B cell (primary cell): ENCODE measurements around the gene FES. TPM values are rescaled to one million over a fixed set of nuclear protein-coding genes. Genes with fewer than 3 reads are reported as not detected.

Experiments
- ATAC-seq: fragments of 200-7000 bp; cut with Tn5 transposase; one replicate; pipeline ENCODE4 v1.10.0; 2021; ENCODE audit warnings: low read depth, mild to moderate bottlenecking, moderate number of reproducible peaks, moderate library complexity
- CTCF ChIA-PET: fragments of 350-600 bp; sonication (Branson Sonifier 250); formaldehyde crosslinking; loops from one replicate; lab custom pipeline; 2021; ENCODE audit warnings: antibody characterized with exemption, inconsistent platforms; lab: Charles Lee
- POLR2A ChIA-PET: fragments of 350-600 bp; sonication (Branson Sonifier 250); formaldehyde crosslinking; loops from one replicate; lab custom pipeline; 2021; ENCODE audit warnings: antibody characterized with exemption; lab: Charles Lee
- DNase-seq: peaks from one replicate; pipeline ENCODE4 v3.0.0; 2013
- H2AFZ ChIP-seq: 2 replicates; pipeline ENCODE4 v1.6.1; 2012; ENCODE audit warnings: mild to moderate bottlenecking, low read depth, low read length; ENCODE audit not compliant: insufficient read depth, poor library complexity, severe bottlenecking
- H3K27ac ChIP-seq, 2 donors: 1 replicate in 1 of 2; 2 replicates in 1 of 2; pipeline ENCODE4 v1.5.1; 2012 to 2013; ENCODE audit warnings: low read length in 2 of 2, mild to moderate bottlenecking in 2 of 2, moderate library complexity in 1 of 2
- H3K27me3 ChIP-seq, 4 experiments: fragments of 200-600 bp in 1 of 4; sonication (generic) in 1 of 4; replicated peaks in 1 of 4; 1 replicate in 2 of 4; 2 replicates in 2 of 4; pipeline versions ENCODE4 v1.6.1 to v1.7.0; 2013 to 2016; ENCODE audit warnings: low read length in 3 of 4, mild to moderate bottlenecking in 2 of 4, mixed read lengths in 1 of 4, moderate library complexity in 1 of 4; ENCODE audit not compliant: insufficient read depth in 4 of 4, control insufficient read depth in 3 of 4; ENCODE audit errors: control extremely low read depth in 1 of 4
- H3K36me3 ChIP-seq, 2 experiments: replicated peaks in 1 of 2; 1 replicate in 1 of 2; 2 replicates in 1 of 2; pipeline versions ENCODE4 v1.6.1 to v1.7.1; 2013; ENCODE audit warnings: low read length in 1 of 2; ENCODE audit not compliant: insufficient read depth in 2 of 2, control insufficient read depth in 1 of 2; ENCODE audit errors: control extremely low read depth in 1 of 2, extremely low read depth in 1 of 2
- H3K4me1 ChIP-seq, 2 donors: fragments of 200-600 bp in 1 of 2; sonication (generic) in 1 of 2; 1 replicate in 1 of 2; 2 replicates in 1 of 2; pipeline versions ENCODE4 v1.5.1 to v1.6.1; 2013 to 2017; ENCODE audit warnings: low read length in 2 of 2; ENCODE audit not compliant: control insufficient read depth in 2 of 2, insufficient read depth in 2 of 2
- H3K4me2 ChIP-seq: replicated peaks from 2 replicates; pipeline ENCODE3; 2012; ENCODE audit warnings: mild to moderate bottlenecking, low read depth, low read length; ENCODE audit not compliant: poor library complexity, severe bottlenecking
- H3K4me3 ChIP-seq, 5 experiments: fragments of 200-600 bp in 1 of 5; sonication (generic) in 1 of 5; 1 replicate in 3 of 5; 2 replicates in 2 of 5; pipeline versions ENCODE4 v1.5.1 to v1.7.0; 2011 to 2016; ENCODE audit warnings: low read length in 4 of 5, mild to moderate bottlenecking in 4 of 5, low read depth in 2 of 5, control low read depth in 1 of 5, moderate library complexity in 1 of 5; ENCODE audit not compliant: insufficient read depth in 1 of 5; ENCODE audit errors: control extremely low read depth in 1 of 5, extremely low read depth in 1 of 5
- H3K79me2 ChIP-seq: fragments of 200-600 bp; sonication (generic); one replicate; pipeline ENCODE4 v1.6.0; 2016; ENCODE audit warnings: low read length; ENCODE audit not compliant: control insufficient read depth, insufficient read depth
- H3K9ac ChIP-seq: fragments of 200-600 bp; sonication (generic); 2 replicates; pipeline ENCODE4 v1.6.1; 2017; ENCODE audit warnings: mild to moderate bottlenecking, low read length, moderate library complexity
- H3K9me3 ChIP-seq, 3 donors: one replicate each; pipeline versions ENCODE4 v1.6.1 to v1.7.1; 2013; ENCODE audit warnings: low read length in 2 of 3; ENCODE audit not compliant: control insufficient read depth in 2 of 3, insufficient read depth in 1 of 3; ENCODE audit errors: control extremely low read depth in 1 of 3
- H4K20me1 ChIP-seq: 2 replicates; pipeline ENCODE4 v1.6.0; 2012; ENCODE audit warnings: mild to moderate bottlenecking, low read length; ENCODE audit not compliant: insufficient read depth, control insufficient read depth, poor library complexity, severe bottlenecking
- H3K27ac Mint-ChIP-seq: one replicate; pipeline ENCODE4 v1.8.0; 2021; ENCODE audit warnings: mixed read lengths
- H3K27me3 Mint-ChIP-seq: one replicate; pipeline ENCODE4 v1.8.0; 2021; ENCODE audit warnings: mixed read lengths
- H3K4me1 Mint-ChIP-seq: one replicate; pipeline ENCODE4 v1.8.0; 2021; ENCODE audit warnings: mixed read lengths
- H3K4me3 Mint-ChIP-seq: one replicate; pipeline ENCODE4 v1.8.0; 2021; ENCODE audit warnings: mixed read lengths
- H3K9me3 Mint-ChIP-seq: one replicate; pipeline ENCODE4 v1.8.0; 2022; ENCODE audit warnings: mixed read lengths; ENCODE audit not compliant: insufficient read depth
- CTCF ChIP-seq: fragments of 200-600 bp; IDR thresholded peaks from one replicate; pipeline ENCODE4 v1.8.0; 2022; ENCODE audit warnings: antibody characterized with exemption, mild to moderate bottlenecking
- EZH2 ChIP-seq: IDR thresholded peaks from 2 replicates; pipeline ENCODE4 v1.6.1; 2012; ENCODE audit warnings: borderline replicate concordance, low read depth, mild to moderate bottlenecking, moderate library complexity, low read length; ENCODE audit not compliant: insufficient read depth, poor library complexity, severe bottlenecking
- WGBS: methylation state at CpG from one replicate; pipeline ENCODE4 v1.1.5; 2013; ENCODE audit warnings: missing lambda C conversion rate; ENCODE audit not compliant: insufficient coverage; 5-methylcytosine and 5-hydroxymethylcytosine counted together
- intact Hi-C: fragments of 100-400 bp; cut with micrococcal nuclease; formaldehyde crosslinking; loops from one replicate; pipeline ENCODE4 v1.10.0; 2022
- polyA plus RNA-seq: library from polyadenylated mRNA; depleted of rRNA; stranded (reverse); fragments of >200 nt; gene quantifications from 2 replicates; pipeline ENCODE4 v1.2.3, GENCODE V29; 2012
- total RNA-seq, 2 donors: library from RNA; stranded (reverse); fragments of 120-200 nt in 1 of 2; gene quantifications; 1 replicate in 1 of 2; 2 replicates in 1 of 2; pipeline versions ENCODE4 v1.2.3 to v1.2.4, GENCODE V29; 2013 to 2022

Gene FES
- total and polyA plus RNA-seq, 2 donors (not counting 1 experiment from before 2014, with no cell fraction given): 23.9 to 31.4 TPM

GRCh38 chr15:90882781-90883525, 1.4 kb upstream of the FES start:
- H3K4me1 ChIP-seq: peaks cover 25 to 32% of the 10 kb centered on the region in 2 donors
- peak overlapping the region in 1 of 2 donors; percentile 15 for H3K27ac ChIP-seq
- H4K20me1 ChIP-seq: peaks cover 12% of the 10 kb centered on the region
- H3K4me3 Mint-ChIP-seq: peak overlapping the region; percentile 47
- POLR2A ChIA-PET: interaction anchor here (0.5 to 1.2 kb wide), 3 partner anchors 43 to 60 kb away, joined by 3 read pairs; no protein-coding TSS in a partner anchor
- H3K9ac ChIP-seq: no peak overlapping the region
- H3K79me2 ChIP-seq: peaks cover 14% of the 10 kb centered on the region
- DNase-seq (no peak), ATAC-seq (no peak)
- H3K36me3 ChIP-seq: peaks cover 0 to 45% of the 10 kb centered on the region in 2 experiments
- peak overlapping the region; percentile 56 for H3K27ac Mint-ChIP-seq
- H3K9me3 Mint-ChIP-seq: no peaks in the 10 kb centered on the region
- no peaks in the 10 kb centered on the region for H3K27me3 ChIP-seq
- H3K4me2 ChIP-seq: peak overlapping the region; percentile 94
- H3K9me3 ChIP-seq: no peaks in the 10 kb centered on the region
- peaks cover 22% of the 10 kb centered on the region for H3K4me1 Mint-ChIP-seq
- TF ChIP-seq CTCF (no peak), EZH2 (no peak)
- intact Hi-C loops: no loop called here
- CTCF ChIA-PET: interaction anchor here (1.2 to 4.7 kb wide), 3 partner anchors 65 to 234 kb away, joined by 3 to 158 read pairs (median 72); no protein-coding TSS in a partner anchor
- no peaks in the 10 kb centered on the region for H3K27me3 Mint-ChIP-seq
- no peak overlapping the region for H3K4me3 ChIP-seq
- WGBS: 89% methylated on average over 11 of the region's 13 CpGs
- no peak overlapping the region for H2AFZ ChIP-seq

GRCh38 chr15:90883526-90883975, 753 bp upstream of the FES start:
- Histone ChIP-seq H4K20me1 (peaks cover 12% of the 10 kb centered on the region), H3K27me3 (no peaks in the 10 kb centered on the region), H3K79me2 (peaks cover 19% of the 10 kb centered on the region), H2AFZ (peak overlapping the region; percentile 93), H3K4me1 (peaks cover 25 to 32% of the 10 kb centered on the region in 2 donors), H3K36me3 (peaks cover 0 to 41% of the 10 kb centered on the region in 2 experiments), H3K9ac (peak overlapping the region; percentile 70), H3K9me3 (no peaks in the 10 kb centered on the region), H3K27ac (peak overlapping the region; percentile 13 to 75), H3K4me3 (peak overlapping the region in 3 of 5 experiments; percentile 51 to 65 (median 61)), H3K4me2 (peak overlapping the region; percentile 94)
- 71% methylated on average over 5 of the region's 7 CpGs for WGBS
- ChIA-PET CTCF (interaction anchor here (1.2 to 4.7 kb wide), 5 partner anchors 45 to 235 kb away, joined by 3 to 158 read pairs (median 51); no protein-coding TSS in a partner anchor), POLR2A (interaction anchor here (0.5 to 2.1 kb wide), 3 partner anchors 13 to 167 kb away, joined by 3 to 7 read pairs (median 4); partner anchors contain the start of gene BLM)
- DNase-seq (no peak), ATAC-seq (no peak)
- no peak for TF ChIP-seq CTCF
- TF ChIP-seq EZH2: no peak
- H3K4me1 Mint-ChIP-seq: peaks cover 22% of the 10 kb centered on the region
- intact Hi-C loops: no loop called here
- no peaks in the 10 kb centered on the region for H3K27me3 Mint-ChIP-seq
- peak overlapping the region; percentile 56 for H3K27ac Mint-ChIP-seq
- peak overlapping the region; percentile 47 for H3K4me3 Mint-ChIP-seq
- no peaks in the 10 kb centered on the region for H3K9me3 Mint-ChIP-seq
